Keratinocyte (primary cell): ENCODE results near the gene RBFOX2. TPM values are rescaled to one million over a fixed set of nuclear protein-coding genes. Genes with fewer than 3 reads are reported as not detected.
A peak's percentile ranks its signal among the peaks of the same experiment; 100 is the strongest.

Source experiments
- DNase-seq: peaks from one replicate; pipeline ENCODE4 v3.0.0-alpha.2; 2011; ENCODE audit warnings: low read depth, missing footprints, low spot score
- FAIRE-seq: peaks from 2 replicates; lab custom pipeline; 2011; peaks lifted over from hg19 to GRCh38; lab: Jason Lieb, UNC
- H2AFZ ChIP-seq: 2 replicates; pipeline ENCODE4 v1.6.0; 2012; ENCODE audit warnings: low read length, control low read depth, inconsistent platforms; ENCODE audit not compliant: control insufficient read depth
- H3K27ac ChIP-seq: 2 replicates; pipeline ENCODE4 v1.5.1; 2011; ENCODE audit warnings: low read length; ENCODE audit not compliant: control insufficient read depth, insufficient read depth
- H3K27me3 ChIP-seq: 3 replicates; pipeline ENCODE4 v1.6.0; 2011; ENCODE audit warnings: low read length; ENCODE audit not compliant: control insufficient read depth, insufficient read depth; ENCODE audit errors: extremely low read depth
- H3K36me3 ChIP-seq, 2 experiments: 2 replicates in 1 of 2; 3 replicates in 1 of 2; pipeline ENCODE4 v1.5.1; 2011; ENCODE audit warnings: low read length in 2 of 2, mild to moderate bottlenecking in 1 of 2; ENCODE audit not compliant: control insufficient read depth in 2 of 2, insufficient read depth in 2 of 2; ENCODE audit errors: extremely low read depth in 1 of 2
- H3K4me1 ChIP-seq: 3 replicates; pipeline ENCODE4 v1.5.1; 2011; ENCODE audit warnings: low read length; ENCODE audit not compliant: control insufficient read depth, insufficient read depth; ENCODE audit errors: extremely low read depth
- H3K4me2 ChIP-seq: 3 replicates; pipeline ENCODE4 v1.6.0; 2011; ENCODE audit warnings: low read depth, low read length; ENCODE audit not compliant: control insufficient read depth, insufficient read depth; ENCODE audit errors: extremely low read depth
- H3K4me3 ChIP-seq, 3 experiments: fragments of 200-600 bp in 1 of 3; sonication (generic) in 1 of 3; 2 replicates in 2 of 3; 3 replicates in 1 of 3; pipeline ENCODE4 v1.5.1; 2011 to 2016; ENCODE audit warnings: low read length in 3 of 3, mild to moderate bottlenecking in 3 of 3, control low read depth in 2 of 3, inconsistent platforms in 1 of 3, low read depth in 1 of 3, mixed read lengths in 1 of 3, mixed run types in 1 of 3, moderate library complexity in 1 of 3; ENCODE audit not compliant: control insufficient read depth in 2 of 3, insufficient read depth in 2 of 3; ENCODE audit errors: extremely low read depth in 1 of 3
- H3K79me2 ChIP-seq: 2 replicates; pipeline ENCODE4 v1.6.0; 2012; ENCODE audit warnings: low read length; ENCODE audit not compliant: control insufficient read depth, insufficient read depth
- H3K9ac ChIP-seq: 3 replicates; pipeline ENCODE4 v1.6.0; 2011; ENCODE audit warnings: low read length; ENCODE audit not compliant: control insufficient read depth, insufficient read depth; ENCODE audit errors: extremely low read depth
- H3K9me1 ChIP-seq: 3 replicates; pipeline ENCODE4 v1.6.0; 2011; ENCODE audit warnings: low read length; ENCODE audit not compliant: control insufficient read depth, insufficient read depth; ENCODE audit errors: extremely low read depth
- H3K9me3 ChIP-seq: 2 replicates; pipeline ENCODE4 v1.5.1; 2012; ENCODE audit warnings: low read depth, low read length; ENCODE audit not compliant: control insufficient read depth
- H4K20me1 ChIP-seq: 3 replicates; pipeline ENCODE4 v1.6.0; 2011; ENCODE audit warnings: low read length; ENCODE audit not compliant: control insufficient read depth, insufficient read depth; ENCODE audit errors: extremely low read depth
- CTCF ChIP-seq, 3 experiments: IDR thresholded peaks in 1 of 3; conservative IDR thresholded peaks in 1 of 3; optimal IDR thresholded peaks in 1 of 3; 2 replicates in 2 of 3; 3 replicates in 1 of 3; pipeline versions ENCODE3 to v1.5.1; 2011; ENCODE audit warnings: low read length in 3 of 3, mild to moderate bottlenecking in 3 of 3, moderate library complexity in 2 of 3, control low read depth in 1 of 3, inconsistent platforms in 1 of 3; ENCODE audit not compliant: insufficient read depth in 2 of 3; ENCODE audit errors: extremely low read depth in 1 of 3
- EZH2 ChIP-seq: IDR thresholded peaks from one replicate; pipeline ENCODE4 v1.6.1; 2012; ENCODE audit warnings: inconsistent platforms, mild to moderate bottlenecking, low read length, moderate library complexity
- dilution Hi-C: fragments of 300-500 bp; cut with MboI; formaldehyde crosslinking; loops from one replicate; pipeline ENCODE4 v1.7.0; 2020; ENCODE audit warnings: low sequenced_read_pairs; ENCODE audit not compliant: extremely low pct_ligation_motif_present
- polyA plus RNA-seq, 5 experiments: library from polyadenylated mRNA; depleted of rRNA in 3 of 5; stranded (reverse) in 3 of 5; stranded (forward) in 1 of 5; unstranded in 1 of 5; fragments of >200 nt; gene quantifications; 1 replicate in 1 of 5; 2 replicates in 3 of 5; 3 replicates in 1 of 5; pipeline versions ENCODE4 v1.2.1 to v1.2.3, GENCODE V29; 2011 to 2012; ENCODE audit warnings: missing spikeins in 2 of 5, low read depth in 1 of 5, low replicate concordance in 1 of 5

RBFOX2 gene
- polyA plus RNA-seq, 1 donor (not counting 4 experiments of a cell fraction or from before 2014, with no cell fraction given) = 118 TPM

DNA sequence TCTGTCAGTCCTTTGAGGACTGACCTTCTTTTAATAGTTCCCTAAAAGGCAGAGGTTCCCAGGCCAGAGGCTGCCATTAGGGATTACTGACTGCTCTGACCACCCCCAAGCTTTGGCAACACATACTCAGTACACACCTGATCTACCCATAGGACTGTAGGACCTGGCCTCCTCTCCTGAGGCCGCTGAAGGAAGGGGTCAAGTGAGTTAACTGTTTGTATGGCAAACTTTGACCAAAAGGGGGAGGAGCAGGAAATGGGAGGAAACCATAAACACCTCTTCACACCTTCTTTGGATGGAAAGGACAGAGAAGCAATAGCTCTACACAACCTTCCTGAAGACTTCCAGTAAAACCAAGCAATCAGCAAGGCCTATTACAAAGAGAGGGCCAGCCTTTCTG is 207.0 kb downstream of the RBFOX2 start:
- H3K4me3 ChIP-seq = no peak overlapping the region
- peaks cover 93% of the 10 kb centered on the region for H3K79me2 ChIP-seq
- H3K27ac ChIP-seq = no peak overlapping the region
- no peak for TF ChIP-seq CTCF (optimal IDR thresholded peaks at IDR 0.05 in 1 of 3, IDR thresholded peaks at IDR 0.05 in 1 of 3, conservative IDR thresholded peaks at IDR 0.05 in 1 of 3; ENCODE audit: extremely low read depth in 1 of 3, insufficient read depth in 2 of 3, low read length in 3 of 3)
- no peak for TF ChIP-seq EZH2
- dilution Hi-C loops = no loop called here
- H3K9ac ChIP-seq = no peak overlapping the region
- no peaks in the 10 kb centered on the region for H3K4me1 ChIP-seq
- H4K20me1 ChIP-seq = peaks cover 13% of the 10 kb centered on the region
- DNase-seq (no peak), FAIRE-seq (peak; percentile 34)
- no peaks in the 10 kb centered on the region for H3K27me3 ChIP-seq
- no peaks in the 10 kb centered on the region for H3K9me3 ChIP-seq
- H3K9me1 ChIP-seq = no peaks in the 10 kb centered on the region
- H3K36me3 ChIP-seq = peaks cover 2 to 15% of the 10 kb centered on the region in 2 experiments
- H2AFZ ChIP-seq = no peak overlapping the region
- no peak overlapping the region for H3K4me2 ChIP-seq

GRCh38 chr22:35819421-35819820 is 209.2 kb downstream of the RBFOX2 start:
- H3K4me3 ChIP-seq = no peak overlapping the region
- no peak overlapping the region for H3K27ac ChIP-seq
- DNase-seq (no peak), FAIRE-seq (no peak)
- no peak overlapping the region for H2AFZ ChIP-seq
- H3K36me3 ChIP-seq = peaks cover 3 to 25% of the 10 kb centered on the region in 2 experiments
- H3K4me1 ChIP-seq = no peaks in the 10 kb centered on the region
- peaks cover 13% of the 10 kb centered on the region for H4K20me1 ChIP-seq
- no peak overlapping the region for H3K4me2 ChIP-seq
- H3K27me3 ChIP-seq = no peaks in the 10 kb centered on the region
- no peak for TF ChIP-seq CTCF (optimal IDR thresholded peaks at IDR 0.05 in 1 of 3, IDR thresholded peaks at IDR 0.05 in 1 of 3, conservative IDR thresholded peaks at IDR 0.05 in 1 of 3; ENCODE audit: extremely low read depth in 1 of 3, insufficient read depth in 2 of 3, low read length in 3 of 3)
- TF ChIP-seq EZH2 = no peak
- dilution Hi-C loops = no loop called here
- no peaks in the 10 kb centered on the region for H3K9me3 ChIP-seq
- no peak overlapping the region for H3K9ac ChIP-seq
- H3K79me2 ChIP-seq = peaks cover 86% of the 10 kb centered on the region
- no peaks in the 10 kb centered on the region for H3K9me1 ChIP-seq
